DOHH2 (cell line): Measurements from ENCODE around the gene EDEM1.

Source experiments
- EZH2phosphoT487 ChIP-seq: fragments of 200-600 bp; sonication (generic); IDR thresholded peaks from 2 replicates; pipeline ENCODE4 v1.6.1; 2017; ENCODE audit warnings: borderline replicate concordance, mild to moderate bottlenecking, antibody characterized with exemption, low read length, moderate library complexity, mixed read lengths
- TF ChIP-seq, protein P1 (sequence below): fragments of 200-600 bp; sonication (generic); IDR thresholded peaks from one replicate; pipeline ENCODE4 v1.5.1; 2014; ENCODE audit warnings: antibody characterized with exemption, mild to moderate bottlenecking, low read depth, low read length; ENCODE audit not compliant: poor library complexity, severe bottlenecking

- TF ChIP-seq, protein P1, sequence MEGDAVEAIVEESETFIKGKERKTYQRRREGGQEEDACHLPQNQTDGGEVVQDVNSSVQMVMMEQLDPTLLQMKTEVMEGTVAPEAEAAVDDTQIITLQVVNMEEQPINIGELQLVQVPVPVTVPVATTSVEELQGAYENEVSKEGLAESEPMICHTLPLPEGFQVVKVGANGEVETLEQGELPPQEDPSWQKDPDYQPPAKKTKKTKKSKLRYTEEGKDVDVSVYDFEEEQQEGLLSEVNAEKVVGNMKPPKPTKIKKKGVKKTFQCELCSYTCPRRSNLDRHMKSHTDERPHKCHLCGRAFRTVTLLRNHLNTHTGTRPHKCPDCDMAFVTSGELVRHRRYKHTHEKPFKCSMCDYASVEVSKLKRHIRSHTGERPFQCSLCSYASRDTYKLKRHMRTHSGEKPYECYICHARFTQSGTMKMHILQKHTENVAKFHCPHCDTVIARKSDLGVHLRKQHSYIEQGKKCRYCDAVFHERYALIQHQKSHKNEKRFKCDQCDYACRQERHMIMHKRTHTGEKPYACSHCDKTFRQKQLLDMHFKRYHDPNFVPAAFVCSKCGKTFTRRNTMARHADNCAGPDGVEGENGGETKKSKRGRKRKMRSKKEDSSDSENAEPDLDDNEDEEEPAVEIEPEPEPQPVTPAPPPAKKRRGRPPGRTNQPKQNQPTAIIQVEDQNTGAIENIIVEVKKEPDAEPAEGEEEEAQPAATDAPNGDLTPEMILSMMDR, result no peak
- no peak for TF ChIP-seq EZH2phosphoT487
Observed at GRCh38 chr3:5262507-5262906, 75.0 kb downstream of the EDEM1 start.
